ENCODE data around the gene ATRN.

DNA sequence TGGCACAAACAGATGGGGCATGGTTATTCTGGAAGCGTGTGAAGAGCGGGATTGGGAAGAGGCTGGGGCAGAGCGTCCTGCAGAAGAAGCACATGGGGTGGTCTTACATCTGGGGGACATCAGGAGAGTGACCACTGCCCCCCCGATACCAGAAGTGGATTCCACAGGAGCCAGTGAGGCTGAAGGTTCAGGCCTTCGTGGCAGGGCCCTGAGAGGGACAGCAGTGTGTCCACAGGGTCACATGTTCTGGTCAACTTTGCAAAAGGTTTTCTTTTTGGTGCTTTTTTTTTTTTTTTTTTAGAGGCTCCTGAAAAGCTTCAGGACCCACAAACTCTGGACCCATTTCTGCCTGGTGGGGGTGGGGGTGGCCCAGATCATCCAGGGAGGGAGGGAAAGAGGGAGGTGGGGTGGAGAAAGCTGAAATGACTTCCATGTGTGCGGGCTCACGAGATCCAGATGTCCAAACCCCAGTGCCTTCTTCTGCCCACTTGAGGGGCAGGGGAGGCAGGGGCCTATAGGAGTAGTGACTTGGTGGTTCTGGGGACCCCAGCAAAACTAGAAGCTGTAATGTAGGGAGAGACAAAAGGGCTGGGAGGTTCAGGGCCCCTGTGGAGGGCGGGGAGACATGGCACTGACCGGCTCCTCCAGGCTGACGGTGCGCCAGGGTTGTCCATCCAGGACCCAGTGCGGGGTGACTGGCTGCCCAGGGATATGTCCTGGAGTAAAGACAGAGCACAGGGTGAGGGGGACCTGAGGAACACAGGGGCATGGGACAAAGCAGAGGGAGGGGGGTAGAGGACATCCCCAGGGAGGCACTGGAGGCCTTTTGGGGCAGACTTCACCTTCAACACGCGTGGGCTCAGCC is 208.3 kb downstream of the ATRN start:
- no peak for TF ChIP-seq EZH2 (IDR thresholded peaks at IDR 0.05; ENCODE audit: borderline replicate concordance, low read depth, low read length, severe bottlenecking)
- TF ChIP-seq, protein P1, sequence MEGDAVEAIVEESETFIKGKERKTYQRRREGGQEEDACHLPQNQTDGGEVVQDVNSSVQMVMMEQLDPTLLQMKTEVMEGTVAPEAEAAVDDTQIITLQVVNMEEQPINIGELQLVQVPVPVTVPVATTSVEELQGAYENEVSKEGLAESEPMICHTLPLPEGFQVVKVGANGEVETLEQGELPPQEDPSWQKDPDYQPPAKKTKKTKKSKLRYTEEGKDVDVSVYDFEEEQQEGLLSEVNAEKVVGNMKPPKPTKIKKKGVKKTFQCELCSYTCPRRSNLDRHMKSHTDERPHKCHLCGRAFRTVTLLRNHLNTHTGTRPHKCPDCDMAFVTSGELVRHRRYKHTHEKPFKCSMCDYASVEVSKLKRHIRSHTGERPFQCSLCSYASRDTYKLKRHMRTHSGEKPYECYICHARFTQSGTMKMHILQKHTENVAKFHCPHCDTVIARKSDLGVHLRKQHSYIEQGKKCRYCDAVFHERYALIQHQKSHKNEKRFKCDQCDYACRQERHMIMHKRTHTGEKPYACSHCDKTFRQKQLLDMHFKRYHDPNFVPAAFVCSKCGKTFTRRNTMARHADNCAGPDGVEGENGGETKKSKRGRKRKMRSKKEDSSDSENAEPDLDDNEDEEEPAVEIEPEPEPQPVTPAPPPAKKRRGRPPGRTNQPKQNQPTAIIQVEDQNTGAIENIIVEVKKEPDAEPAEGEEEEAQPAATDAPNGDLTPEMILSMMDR (IDR thresholded peaks at IDR 0.05; ENCODE audit: borderline replicate concordance, extremely low read depth, low read length, poor library complexity, severe bottlenecking), result no peak
